Mucosa of gallbladder (tissue), 1 donor: ENCODE data around the gene C3orf80. TPM values are rescaled to one million over a fixed set of nuclear protein-coding genes. Genes with fewer than 3 reads are reported as not detected.
"Not testable (repeated sequence)": the region's sequence is repeated elsewhere in the genome, so short reads cannot be mapped to it uniquely, and the experiment has no call there.

Experiments
- DNase-seq: peaks from one replicate; pipeline ENCODE4 v3.0.0-alpha.2; 2020; ENCODE audit warnings: low spot score
- total RNA-seq: library from RNA; stranded (reverse); gene quantifications from one replicate; pipeline ENCODE4 v1.2.1, GENCODE V29; 2021
- donor health status: DM: no; HTN: no; CAD: no.

Gene C3orf80
- 0.55 TPM for total RNA-seq

DNA sequence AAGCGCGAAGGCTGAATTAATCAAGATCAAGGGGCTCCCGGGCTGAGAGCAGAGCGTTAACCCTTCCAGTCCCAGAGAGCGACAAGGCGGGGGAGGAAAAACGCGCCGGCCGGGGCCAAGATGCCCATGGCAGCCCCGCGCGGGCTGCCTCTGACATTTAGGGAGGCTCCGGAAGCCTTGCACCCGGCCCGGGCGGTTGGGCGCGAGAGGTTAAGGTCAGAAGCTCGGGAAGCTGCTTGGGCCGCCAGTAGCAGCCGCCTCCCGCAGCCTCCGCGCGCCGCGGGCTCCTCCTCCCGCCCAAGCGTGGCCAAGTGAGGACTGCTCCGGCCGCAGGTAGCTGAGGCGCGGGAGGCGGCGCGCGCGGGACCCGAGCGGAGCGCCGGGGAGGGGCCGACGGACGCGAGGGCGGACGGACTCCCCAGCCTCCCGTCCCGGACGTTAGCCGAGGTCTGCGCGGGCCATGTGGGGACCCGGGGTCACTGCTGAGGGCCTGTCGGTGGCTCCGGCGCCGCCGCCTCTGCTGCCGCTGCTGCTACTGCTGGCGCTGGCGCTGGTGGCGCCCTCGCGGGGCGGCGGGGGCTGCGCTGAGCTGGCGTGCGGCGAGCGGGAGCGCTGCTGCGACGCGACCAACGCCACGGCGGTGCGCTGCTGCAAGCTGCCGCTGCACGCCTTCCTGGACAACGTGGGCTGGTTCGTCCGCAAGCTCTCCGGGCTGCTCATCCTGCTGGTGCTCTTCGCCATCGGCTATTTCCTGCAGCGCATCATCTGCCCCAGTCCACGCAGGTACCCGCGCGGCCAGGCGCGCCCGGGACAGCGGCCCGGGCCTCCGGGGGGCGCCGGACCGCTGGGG, at the start of gene C3orf80:
C3orf80 (plus strand) TSS at position 247 of the 850 bp plus-strand sequence; CDS start at position 461, 214 bp downstream.
- peak; percentile 29 for DNase-seq

DNA sequence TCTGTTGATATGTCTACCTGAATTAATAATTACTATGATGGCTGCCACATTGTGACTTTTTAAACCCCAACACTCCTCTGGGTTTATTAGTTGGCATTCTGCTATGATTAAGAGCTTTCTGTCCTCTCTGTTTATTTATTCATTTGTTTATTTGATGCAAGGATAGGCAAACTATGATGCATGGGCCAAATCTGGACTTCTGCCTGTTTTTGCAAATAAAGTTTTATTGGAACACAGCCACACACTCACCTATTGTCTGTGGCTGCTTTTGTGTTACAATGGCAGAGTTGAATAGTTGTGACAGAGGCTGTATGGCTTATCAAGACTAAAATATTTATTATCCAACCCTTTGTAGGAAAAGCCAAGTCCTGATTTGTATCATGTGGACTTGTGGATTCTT, 48.3 kb upstream of the C3orf80 start:
- no peak for DNase-seq

DNA sequence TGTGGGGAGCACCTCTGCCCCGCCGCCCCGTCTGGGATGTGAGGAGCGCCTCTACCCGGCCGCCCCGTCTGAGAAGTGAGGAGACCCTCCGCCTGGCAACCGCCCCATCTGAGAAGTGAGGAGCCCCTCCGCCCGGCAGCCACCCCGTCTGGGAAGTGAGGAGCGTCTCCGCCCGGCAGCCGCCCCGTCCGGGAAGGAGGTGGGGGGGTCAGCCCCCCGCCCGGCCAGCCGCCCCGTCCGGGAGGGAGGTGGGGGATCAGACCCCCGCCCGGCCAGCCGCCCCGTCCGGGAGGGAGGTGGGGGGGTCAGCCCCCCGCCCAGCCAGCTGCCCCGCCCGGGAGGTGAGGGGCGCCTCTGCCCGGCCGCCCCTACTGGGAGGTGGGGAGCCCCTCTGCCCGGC, 46.6 kb upstream of the C3orf80 start:
- DNase-seq = not testable (repeated sequence)

DNA sequence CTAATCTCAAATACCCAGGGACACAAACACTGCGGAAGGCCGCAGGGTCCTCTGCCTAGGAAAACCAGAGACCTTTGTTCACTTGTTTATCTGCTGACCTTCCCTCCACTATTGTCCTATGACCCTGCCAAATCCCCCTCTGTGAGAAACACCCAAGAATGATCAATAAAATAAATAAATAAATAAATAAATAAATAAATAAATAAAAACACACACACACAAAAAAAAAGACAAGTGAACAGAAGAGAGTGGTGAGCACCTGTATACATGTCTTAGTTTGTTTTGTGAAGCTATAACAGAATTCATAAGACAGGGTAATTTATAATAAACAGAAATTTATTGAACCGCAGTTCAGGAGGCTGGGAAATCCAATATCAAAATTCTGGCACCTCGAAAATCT, 45.8 kb upstream of the C3orf80 start:
- DNase-seq = not testable (repeated sequence)

DNA sequence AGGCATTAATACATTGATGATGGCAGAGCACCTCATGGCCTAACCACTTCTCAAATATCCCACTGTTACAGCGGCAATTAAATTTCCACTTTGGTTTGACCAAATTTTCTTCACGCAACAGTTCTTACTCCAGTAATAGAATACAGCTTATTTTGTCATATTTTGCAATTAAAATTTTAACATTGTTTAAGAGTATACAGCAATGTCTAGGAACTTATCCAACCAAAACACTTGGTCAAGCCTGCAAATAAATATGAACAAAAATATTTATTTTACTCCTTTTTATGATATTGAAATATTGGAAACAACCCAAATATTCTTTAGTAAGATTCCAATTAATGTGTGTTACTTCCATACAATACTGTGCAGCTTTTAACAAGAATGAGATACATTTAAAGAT, 45.3 kb upstream of the C3orf80 start:
- DNase-seq = no peak

DNA sequence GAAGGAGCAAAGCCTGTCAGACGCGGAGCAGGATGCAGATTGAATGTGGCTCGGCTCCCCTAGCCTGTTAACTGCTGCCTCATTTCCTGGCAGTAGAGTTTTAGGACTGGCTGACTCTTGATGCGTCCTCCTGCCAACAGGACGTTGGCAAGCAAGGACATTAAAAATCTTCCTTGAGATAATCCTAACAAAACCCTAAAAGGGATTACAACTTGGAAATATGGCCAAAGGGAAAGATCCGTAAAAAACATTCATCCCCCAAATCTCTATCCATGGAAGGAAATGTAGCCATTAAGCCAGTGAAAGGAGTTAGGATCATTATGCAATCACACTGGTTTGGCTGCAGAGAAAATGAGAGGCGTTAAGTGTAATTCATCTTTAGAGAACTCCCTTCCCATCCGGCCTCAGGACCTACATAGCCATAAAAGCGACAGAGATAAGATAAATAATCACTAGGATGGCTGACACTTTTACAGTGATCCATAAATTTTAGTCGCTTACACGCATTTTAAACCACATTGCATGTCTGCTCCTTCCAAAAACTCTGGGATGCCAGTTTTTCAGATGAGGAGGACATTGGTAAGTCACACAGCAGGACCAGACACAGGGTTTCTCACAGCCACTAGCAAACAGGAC, 44.5 kb upstream of the C3orf80 start:
- DNase-seq = no peak

DNA sequence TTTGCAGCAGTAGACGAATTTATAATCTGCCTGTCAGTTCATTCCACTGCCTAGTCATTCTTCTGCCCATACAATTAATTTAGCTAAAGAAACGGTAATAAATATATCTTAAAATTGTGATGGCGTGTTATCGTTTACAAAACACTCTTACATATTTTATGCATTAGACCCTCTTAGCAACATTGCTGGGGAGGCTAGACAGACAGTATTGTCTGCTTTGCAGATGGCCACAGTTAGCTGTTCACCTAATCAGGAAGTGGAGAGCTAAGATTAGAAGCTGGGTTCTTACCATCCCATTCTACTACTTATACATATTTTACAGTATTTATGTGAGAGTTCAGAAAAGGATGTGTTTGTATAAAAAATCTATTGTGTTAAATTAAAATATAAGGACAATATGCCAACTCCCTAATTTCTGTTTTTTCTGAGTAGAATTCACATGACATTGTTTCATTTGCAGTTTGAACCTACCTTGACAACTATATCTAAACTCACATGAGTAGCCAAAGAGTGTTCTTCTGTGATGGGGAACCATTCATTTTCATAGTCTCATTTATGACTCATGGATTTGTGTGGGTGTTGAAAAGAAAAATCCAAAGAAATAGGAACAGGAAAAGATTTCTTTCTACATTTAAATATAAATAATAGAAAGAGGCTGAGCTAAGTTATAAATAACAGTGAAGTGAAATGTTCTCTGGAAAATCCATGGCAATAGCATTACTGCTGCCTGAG, 41.7 kb upstream of the C3orf80 start:
- DNase-seq = no peak

DNA sequence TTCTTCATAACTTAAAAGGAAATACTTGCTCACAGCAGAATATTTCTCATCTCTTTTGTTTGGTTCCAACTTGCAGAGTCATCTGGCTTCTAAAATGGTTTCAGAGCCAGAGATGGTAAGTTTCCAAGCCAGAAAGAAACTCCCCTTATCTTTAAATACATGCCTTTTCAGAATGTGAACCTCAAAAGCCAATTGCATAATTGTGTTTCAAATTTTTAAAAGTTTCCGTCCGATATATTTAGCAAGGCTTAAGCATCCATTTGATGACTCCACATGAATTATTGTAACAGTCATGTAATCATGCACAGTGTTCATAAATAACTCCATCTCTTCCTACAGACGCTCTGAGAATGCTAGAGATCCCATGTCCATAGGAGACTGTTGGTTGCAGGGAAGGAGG, 40.6 kb upstream of the C3orf80 start:
- no peak for DNase-seq

DNA sequence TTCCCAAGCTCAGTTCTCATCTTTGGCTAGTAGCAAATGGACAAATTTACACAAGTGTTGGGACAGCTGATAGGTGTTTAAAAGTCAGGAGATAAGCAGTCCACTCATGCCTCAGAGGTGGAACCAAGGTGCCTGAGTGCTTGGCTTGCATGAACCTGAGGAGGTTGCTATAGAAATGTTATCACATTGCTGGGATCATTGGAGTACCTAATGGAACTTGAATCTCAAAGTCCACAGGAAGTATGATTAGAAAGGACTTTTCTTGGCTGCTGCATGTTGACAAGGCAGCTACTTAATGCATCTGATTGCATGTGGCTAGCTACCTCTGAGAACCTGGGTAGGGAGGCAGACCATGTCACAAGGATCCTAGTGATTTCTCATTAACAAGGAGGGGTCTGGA, 39.5 kb upstream of the C3orf80 start:
- DNase-seq = peak; percentile 57

DNA sequence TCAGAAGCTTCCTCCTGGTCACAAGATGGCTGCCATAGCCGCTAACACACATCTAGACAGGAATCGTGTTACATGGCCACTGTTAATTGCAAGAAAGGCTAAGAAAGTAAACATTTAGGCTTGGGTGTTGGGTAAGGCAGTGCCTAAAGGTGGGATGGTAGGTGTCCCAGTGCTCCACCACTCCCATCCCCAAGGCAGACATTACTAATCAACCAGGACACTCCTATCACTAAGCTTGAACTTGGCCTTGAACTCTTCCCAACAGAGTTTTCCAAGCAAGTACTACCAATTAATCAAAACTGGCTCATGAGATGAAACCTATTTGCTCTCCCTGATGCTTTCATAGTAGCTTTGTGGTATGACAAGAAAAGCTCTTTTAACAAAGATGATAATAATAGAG, 37.9 kb upstream of the C3orf80 start:
- DNase-seq = no peak

DNA sequence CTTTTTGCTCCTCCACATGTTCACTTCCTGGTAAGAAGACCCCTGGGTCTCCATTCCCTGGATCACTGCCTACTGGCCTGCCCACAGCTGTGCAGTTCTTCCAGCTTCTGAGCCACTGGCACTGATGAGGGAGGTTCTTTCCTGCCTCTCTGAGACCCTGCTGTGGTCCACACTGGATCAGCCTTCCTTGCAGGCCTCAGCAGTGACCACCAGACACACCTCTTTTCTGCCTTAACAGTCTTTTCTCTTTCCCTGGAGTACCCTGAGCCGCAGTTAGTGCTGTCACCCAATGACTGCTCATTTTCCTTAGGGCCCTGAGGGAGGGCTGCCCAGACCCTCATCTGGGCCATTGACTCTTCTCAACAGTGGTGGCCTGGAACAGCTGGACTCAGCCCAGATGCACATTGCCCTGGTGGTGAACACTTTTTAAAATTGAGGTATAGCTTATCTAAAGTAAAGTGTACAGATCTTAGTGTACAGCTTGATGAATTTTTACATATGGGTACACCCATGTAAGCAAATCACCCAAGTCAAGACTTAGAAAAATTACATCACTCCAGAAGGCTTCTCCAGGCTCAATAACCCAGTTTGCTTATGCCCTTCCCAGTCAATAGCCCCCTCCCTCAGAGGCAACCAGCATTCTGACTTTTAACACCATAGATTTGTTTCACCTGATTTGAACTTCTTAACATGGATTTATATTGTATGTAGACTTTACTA, 32.8 kb upstream of the C3orf80 start:
- DNase-seq = no peak

DNA sequence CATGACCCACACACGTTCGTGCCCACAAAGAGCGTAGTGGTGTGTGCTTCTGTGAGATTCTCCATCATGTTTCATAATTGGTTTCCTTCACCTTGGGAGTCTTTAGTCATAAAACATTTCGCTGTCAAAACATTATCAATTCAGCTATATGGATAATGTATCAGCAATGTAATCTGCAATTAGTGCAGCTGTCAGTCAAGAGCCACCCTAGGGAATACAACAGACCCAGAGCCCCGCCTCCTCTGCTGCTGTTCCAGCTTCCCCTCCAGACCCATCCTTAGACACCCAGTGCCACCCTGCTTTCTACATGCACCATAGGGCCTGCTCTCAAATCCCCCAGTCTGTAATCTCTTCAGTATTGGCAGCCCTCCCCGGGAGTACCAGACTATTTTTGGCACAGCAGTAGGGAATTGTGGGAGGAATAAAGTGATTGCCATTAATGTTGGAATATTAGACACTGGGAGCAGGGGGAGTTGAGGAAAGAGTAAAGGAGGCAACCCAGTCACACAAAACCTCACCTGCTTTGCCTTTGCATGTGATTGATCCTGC, 31.5 kb upstream of the C3orf80 start:
- DNase-seq = no peak

DNA sequence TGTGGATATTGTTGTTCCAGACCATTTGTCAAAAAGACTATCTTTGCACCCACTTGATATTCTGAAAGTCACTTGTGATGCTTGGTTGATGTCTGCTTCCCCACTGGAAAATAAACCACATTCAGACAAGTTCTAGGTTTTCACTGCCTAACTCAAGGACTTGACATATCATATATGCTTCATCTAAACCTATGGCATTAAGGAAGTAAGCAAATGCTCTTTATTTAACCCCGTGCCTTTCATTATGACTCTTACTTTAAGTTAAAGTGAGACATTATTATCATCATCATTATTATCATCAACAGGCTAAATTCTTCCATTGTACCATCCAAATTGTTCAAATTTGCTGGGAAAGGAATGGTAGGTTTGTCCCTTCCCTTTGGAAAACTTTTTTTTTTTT, 30.8 kb upstream of the C3orf80 start:
- no peak for DNase-seq

DNA sequence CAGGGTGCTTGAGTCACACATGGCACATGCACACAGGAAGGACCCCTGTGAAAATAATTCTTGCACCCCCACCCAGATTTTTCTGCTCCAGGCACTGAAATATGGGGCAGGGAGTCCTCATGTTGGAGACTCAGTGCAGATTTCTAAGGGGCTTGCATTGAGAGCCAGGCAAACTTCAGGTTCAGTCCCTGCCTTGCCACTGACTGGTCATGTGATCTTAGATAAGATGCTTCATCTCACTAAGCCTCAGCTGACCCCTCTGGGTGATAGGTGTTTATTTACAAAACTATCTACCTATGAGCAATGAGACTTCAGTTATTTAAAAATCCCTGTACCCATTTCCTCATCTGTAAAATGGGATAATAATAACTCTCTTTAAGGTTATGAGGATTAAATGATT, 30.1 kb upstream of the C3orf80 start:
- no peak for DNase-seq

DNA sequence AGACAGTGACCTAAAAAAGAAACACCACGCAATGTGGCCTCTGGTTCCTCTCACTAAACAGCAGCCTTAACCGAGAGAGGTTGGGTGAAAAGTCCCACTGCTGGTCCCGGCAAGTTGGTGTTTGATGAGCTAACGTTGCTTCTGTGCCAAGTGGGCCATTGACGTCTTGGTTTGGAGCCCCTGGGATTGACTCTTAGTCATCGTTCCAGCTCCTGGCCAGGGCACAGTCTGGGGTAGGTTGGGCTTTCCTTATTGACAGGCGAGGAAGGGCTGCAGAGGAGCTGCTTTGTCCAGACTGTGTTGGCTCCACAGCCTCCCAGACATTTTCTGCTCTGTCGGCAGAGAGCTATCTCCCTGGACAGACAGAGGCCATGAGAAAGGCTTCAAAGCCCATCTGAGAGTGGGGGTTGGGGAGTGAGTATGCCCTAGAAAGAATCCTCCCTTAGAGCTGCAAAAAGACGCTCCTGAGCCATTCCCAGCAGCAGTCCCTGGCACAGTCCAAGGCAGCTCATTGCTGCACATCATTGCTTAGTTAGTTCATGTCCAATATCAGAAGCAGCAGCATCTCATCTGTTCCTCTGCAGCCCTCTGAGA, 28.6 kb upstream of the C3orf80 start:
- no peak for DNase-seq

DNA sequence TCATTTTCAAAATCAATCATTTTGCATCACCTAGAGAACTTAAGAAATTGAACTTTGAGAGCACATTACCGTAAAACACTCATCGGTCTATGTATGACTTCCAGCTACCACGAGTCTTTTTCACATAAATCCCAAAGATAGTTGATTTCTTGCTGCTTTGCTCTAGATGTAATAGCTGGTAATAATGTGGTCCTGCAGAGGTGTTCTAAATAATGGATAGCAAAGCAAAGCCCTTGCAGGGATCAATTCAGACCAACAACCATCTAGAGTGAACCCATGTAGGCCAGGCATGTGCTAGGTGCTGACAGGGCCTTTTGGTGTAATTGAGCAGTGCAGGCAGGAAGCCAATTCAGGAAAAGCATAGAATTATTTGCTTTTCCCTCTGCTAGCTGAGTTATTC, 26.1 kb upstream of the C3orf80 start:
- DNase-seq = no peak

DNA sequence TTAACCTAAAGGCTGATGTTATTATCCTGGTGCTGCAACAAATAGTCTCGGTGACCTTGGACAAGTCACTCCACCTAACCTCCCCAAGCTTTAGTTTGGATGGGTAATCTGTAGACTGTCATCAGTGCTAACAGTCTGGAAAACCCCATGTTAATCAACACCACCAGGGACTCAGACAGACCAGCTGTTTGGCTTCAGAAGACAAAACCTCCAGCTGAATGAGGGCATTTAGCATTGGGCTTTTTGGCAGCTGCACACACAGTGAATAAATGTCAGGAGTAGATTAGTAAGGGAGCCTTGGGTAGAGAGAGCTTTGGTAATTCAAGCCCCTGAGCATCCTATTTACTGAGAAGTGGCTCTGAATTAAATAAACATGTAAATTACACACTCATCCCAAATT, 24.9 kb upstream of the C3orf80 start:
- DNase-seq = no peak

DNA sequence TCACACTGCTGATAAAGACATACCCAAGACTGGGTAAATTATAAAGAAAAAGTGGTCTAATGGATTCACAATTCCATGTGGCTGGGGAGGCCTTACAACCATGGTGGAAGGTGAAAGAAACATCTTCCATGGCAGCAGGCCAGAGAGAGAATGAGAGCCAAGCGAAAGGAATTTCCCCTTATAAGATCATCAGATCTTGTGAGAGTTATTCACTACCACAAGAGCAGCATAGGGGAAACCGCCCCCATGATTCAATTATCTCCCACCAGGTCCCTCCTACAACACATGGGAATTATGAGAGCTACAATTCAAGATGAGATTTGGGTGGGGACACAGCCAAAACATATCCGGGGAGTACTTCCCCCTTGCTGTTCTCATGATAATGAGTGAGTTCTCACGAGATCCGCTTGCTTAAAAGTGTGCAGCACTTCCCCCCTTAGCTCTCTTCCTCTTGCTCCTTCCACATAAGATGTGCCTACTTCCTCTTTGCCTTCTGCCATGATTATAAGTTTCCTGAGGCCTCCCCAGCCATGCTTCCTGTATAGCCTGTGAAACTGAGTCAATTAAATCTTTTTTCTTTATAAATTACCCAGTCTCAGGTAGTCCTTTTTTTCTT, 20.7 kb upstream of the C3orf80 start:
- not testable (repeated sequence) for DNase-seq

DNA sequence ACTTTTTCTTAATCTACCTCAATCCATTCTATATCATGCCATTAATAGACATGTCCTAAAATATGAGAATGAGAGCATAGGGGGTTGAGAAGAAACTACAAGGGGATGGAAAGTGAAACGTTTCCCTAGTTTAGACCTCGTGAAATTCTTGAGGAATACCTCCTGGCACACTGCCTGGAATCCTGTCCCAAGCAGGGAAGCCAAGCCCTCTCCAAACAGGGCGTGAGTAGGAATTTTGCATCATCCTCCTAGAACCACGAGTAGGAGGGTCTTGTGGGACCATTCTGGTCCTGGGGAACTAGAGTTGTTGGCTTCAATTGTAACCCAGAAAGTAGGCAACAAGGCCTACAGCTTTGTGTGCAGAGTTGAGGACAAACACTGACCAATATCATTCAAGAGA, 19.6 kb upstream of the C3orf80 start:
- no peak for DNase-seq

DNA sequence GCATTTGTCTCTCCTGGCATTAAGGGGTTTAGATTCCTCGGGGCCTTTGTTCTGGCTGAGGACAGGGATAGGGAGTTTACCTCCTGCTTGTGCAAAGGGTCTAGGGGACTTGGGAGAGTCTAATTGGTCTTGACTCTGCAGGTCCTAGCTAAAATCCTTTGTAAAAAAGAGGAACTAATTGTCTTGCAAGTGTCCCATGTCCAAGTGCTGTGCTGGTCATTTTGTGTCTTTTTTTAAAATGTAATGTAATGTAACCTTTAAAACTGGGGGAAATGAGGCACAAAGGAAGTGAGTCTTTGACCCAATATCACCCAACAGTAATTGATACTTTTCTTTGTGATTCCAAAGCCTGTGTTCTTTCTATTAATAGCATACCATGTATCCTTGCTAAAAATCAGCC, 14.9 kb upstream of the C3orf80 start:
- DNase-seq = no peak

DNA sequence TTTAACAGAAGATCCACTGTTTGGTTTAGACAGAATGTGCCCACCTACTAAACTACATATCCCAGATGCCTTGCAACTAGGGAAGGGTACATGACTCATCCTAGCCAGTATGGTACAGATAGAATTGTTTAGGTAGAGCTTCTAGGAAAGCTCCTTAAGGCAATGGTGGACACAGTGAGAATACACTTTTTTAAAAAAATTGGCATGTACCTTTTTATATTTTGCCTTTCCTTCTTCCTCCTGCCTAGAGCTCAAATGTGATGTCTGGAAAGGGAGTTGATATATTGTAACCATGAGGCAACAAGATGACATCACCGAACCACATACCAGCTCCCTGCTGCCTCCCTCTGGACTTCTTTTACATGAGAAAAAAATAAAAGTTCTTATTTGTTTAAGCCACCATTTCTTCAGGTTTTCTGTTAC, 14.4 kb upstream of the C3orf80 start:
- DNase-seq = no peak
